Panc1 (cell line): ENCODE data around the gene TRIM29.

ENCODE experiments used
- POLR2AphosphoS5 ChIP-seq: IDR thresholded peaks from 2 replicates; pipeline ENCODE4 v1.6.1; 2012; ENCODE audit warnings: mild to moderate bottlenecking, low read depth, low read length, moderate library complexity
- SIN3A ChIP-seq: IDR thresholded peaks from 2 replicates; pipeline ENCODE4 v1.6.1; 2012; ENCODE audit warnings: low read depth, mild to moderate bottlenecking, low read length, moderate library complexity, borderline replicate concordance; ENCODE audit not compliant: insufficient read depth
- TF ChIP-seq, protein P1 (sequence below): fragments of 450-650 bp; IDR thresholded peaks from 2 replicates; pipeline ENCODE4 v1.5.1; 2017; ENCODE audit warnings: mild to moderate bottlenecking
- TF ChIP-seq, protein P2 (sequence below), 2 experiments: IDR thresholded peaks; 2 replicates each; pipeline ENCODE4 v1.6.1; 2011 to 2012; ENCODE audit warnings: low read depth in 2 of 2, control low read depth in 1 of 2, low read length in 1 of 2, mild to moderate bottlenecking in 1 of 2, moderate library complexity in 1 of 2; ENCODE audit not compliant: insufficient read depth in 1 of 2

DNA sequence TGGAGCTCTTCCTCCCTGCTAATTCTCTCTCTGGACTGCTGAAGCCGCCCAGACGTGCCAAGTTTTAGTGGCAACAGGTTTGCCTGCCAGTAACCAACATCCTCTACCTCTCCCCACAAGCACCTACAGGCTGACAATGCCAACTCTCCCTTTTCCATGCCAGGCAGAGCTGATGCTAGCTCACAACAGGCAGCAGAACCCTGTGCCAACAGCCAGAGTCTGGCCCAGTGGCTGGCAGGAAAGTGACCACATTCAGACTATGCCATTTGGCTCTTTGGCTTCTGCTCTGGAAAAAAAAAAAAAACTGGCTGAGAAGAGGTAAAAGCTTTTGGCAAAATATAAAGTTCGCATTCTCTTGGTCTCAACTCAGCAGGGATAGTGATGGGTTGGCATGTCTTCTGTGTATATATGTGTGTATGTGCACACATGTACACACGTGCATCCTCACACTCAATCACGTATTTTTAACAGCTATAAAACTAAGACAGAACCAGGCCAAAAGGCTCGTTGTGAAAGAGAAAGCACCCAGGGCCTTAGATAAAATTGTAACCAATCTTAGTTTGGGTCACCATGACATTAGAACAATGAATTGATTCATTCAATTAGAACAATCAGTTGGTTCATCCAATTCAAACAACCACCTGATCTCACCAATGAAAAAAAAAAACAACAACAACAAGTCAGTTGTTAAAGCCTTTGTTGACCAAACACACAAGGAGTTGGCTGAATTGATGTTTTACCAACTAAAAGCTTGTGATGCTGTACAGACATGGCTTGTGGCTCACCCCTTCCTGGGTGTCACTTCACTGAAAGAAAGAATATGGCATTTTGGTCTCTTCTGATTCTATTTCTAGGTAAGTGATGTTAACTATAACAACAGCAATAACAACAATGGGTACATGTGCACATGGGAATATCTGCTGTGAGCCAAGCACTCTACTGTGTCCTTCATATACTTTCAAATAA is 48.6 kb downstream of the TRIM29 start:
- TF ChIP-seq, protein P1, sequence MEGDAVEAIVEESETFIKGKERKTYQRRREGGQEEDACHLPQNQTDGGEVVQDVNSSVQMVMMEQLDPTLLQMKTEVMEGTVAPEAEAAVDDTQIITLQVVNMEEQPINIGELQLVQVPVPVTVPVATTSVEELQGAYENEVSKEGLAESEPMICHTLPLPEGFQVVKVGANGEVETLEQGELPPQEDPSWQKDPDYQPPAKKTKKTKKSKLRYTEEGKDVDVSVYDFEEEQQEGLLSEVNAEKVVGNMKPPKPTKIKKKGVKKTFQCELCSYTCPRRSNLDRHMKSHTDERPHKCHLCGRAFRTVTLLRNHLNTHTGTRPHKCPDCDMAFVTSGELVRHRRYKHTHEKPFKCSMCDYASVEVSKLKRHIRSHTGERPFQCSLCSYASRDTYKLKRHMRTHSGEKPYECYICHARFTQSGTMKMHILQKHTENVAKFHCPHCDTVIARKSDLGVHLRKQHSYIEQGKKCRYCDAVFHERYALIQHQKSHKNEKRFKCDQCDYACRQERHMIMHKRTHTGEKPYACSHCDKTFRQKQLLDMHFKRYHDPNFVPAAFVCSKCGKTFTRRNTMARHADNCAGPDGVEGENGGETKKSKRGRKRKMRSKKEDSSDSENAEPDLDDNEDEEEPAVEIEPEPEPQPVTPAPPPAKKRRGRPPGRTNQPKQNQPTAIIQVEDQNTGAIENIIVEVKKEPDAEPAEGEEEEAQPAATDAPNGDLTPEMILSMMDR = no peak
- TF ChIP-seq, protein P2, sequence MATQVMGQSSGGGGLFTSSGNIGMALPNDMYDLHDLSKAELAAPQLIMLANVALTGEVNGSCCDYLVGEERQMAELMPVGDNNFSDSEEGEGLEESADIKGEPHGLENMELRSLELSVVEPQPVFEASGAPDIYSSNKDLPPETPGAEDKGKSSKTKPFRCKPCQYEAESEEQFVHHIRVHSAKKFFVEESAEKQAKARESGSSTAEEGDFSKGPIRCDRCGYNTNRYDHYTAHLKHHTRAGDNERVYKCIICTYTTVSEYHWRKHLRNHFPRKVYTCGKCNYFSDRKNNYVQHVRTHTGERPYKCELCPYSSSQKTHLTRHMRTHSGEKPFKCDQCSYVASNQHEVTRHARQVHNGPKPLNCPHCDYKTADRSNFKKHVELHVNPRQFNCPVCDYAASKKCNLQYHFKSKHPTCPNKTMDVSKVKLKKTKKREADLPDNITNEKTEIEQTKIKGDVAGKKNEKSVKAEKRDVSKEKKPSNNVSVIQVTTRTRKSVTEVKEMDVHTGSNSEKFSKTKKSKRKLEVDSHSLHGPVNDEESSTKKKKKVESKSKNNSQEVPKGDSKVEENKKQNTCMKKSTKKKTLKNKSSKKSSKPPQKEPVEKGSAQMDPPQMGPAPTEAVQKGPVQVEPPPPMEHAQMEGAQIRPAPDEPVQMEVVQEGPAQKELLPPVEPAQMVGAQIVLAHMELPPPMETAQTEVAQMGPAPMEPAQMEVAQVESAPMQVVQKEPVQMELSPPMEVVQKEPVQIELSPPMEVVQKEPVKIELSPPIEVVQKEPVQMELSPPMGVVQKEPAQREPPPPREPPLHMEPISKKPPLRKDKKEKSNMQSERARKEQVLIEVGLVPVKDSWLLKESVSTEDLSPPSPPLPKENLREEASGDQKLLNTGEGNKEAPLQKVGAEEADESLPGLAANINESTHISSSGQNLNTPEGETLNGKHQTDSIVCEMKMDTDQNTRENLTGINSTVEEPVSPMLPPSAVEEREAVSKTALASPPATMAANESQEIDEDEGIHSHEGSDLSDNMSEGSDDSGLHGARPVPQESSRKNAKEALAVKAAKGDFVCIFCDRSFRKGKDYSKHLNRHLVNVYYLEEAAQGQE (IDR thresholded peaks at IDR 0.05; ENCODE audit: insufficient read depth in 1 of 2, low read depth in 2 of 2, low read length in 1 of 2) = no peak
- no peak for TF ChIP-seq SIN3A
- no peak for TF ChIP-seq POLR2AphosphoS5
